NCI-H526 (cell line): ENCODE data around the gene CHD2.

ENCODE experiments used
- DNase-seq, 2 experiments: peaks; one replicate each; lab custom pipeline; 2025; lab: John Stamatoyannopoulos, UW

CHD2 gene

GRCh38 chr15:92962914-92963313, 62.8 kb downstream of the CHD2 start:
- no peak for DNase-seq

GRCh38 chr15:92963794-92964193, 63.7 kb downstream of the CHD2 start:
- no peak for DNase-seq

DNA sequence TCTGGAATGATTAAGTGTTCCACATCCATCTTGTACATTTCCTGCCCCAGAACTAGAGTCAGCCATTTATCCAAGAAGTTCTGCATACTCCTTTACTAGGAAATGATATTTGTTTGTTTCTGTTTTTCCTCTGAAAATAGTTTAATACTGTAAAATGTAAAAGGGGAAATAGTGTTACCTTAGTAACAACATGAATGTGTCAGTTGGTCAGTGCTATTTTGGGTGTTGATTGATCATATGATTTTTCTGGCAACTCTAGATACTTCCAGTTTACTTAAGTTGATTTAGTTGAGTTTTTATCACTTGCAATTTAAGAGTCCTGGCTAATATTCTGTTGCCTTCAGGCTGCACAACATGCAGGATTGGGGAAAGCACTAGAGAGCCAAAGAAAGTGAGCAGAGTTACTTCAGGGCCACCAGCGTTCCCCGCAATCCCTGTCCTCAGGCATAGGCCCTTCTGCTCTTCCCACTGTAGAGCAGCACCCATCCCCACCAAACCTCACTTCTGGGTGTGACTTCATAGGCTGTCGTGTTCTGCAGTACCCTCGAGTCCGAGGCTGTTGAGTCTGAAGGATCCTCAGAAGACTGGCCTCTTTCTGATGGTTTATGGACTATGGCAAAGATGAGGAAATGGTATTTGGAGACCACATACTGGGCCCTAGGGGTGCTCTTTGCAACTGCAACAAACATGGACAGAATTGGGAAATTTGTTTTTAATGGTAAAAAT, 69.0 kb downstream of the CHD2 start:
- DNase-seq, result no peak

- DNase-seq, result no peak
These were observed 70.5 kb downstream of the CHD2 start for GRCh38 chr15:92970656-92971055.

GRCh38 chr15:92971081-92971480, 71.0 kb downstream of the CHD2 start:
- DNase-seq, result no peak

DNA sequence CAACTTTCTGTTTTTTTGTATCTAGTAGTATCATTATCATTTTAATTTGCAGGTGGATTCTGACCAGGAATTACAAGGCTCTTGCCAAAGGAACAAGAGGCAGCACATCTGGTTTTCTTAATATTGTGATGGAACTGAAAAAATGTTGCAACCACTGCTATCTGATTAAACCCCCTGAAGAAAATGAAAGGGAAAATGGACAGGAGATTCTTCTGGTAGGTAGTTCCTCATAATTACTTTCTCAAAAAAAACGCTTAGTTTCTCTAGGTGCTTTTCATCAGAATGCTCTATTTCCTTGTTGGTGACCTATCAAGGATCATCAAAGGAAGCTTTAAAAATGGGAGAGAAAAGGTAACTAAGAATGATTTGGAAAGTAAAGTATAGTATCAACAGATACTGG, 71.6 kb downstream of the CHD2 start:
- DNase-seq, result no peak

GRCh38 chr15:92974183-92974915, 74.2 kb downstream of the CHD2 start:
- no peak for DNase-seq

- DNase-seq, result no peak
These were observed 79.0 kb downstream of the CHD2 start for GRCh38 chr15:92979011-92979701.

DNA sequence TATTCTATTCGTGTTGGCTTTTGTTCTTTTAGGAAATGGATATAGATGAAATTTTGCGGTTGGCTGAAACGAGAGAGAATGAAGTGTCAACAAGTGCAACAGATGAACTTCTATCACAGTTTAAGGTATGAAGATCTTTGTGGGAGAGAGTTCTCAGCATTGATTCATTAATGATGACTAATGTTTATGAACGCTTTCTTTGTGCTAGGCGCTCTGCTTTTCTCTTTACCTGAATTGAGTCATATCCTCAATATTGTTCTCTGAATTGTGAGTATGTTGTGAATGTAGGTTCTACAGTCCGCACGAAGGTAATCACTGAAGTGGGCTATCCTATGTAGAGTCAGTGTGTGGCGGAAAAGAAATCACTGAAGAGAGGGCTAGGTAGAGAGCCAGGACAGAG, 81.2 kb downstream of the CHD2 start:
- DNase-seq, result no peak

GRCh38 chr15:92984161-92984560, 84.0 kb downstream of the CHD2 start:
- DNase-seq, result no peak

GRCh38 chr15:92989470-92989869, 89.3 kb downstream of the CHD2 start:
- no peak for DNase-seq

DNA sequence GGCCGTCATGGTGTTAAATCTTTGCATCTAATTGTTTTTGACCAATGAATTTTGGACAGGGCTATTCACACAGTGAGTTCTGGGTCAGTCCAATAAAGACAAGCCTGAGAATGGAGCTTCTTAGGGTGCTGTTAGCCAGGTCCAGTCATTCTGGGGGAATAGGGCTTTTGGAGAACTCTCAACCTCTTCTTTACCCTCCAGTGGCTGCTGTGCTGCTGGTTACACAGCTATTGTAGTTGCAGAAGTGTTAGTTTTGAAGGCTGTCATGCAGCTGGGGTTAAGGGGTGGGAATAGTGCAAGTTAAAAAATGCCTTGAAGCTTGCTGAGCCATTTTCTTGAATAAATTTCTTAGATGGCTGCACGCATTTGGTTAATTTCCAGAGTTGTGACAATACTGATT, 89.9 kb downstream of the CHD2 start:
- DNase-seq, result peak in 1 of 2 experiments; percentile 17

GRCh38 chr15:92992720-92993119, 92.6 kb downstream of the CHD2 start:
- no peak for DNase-seq

DNA sequence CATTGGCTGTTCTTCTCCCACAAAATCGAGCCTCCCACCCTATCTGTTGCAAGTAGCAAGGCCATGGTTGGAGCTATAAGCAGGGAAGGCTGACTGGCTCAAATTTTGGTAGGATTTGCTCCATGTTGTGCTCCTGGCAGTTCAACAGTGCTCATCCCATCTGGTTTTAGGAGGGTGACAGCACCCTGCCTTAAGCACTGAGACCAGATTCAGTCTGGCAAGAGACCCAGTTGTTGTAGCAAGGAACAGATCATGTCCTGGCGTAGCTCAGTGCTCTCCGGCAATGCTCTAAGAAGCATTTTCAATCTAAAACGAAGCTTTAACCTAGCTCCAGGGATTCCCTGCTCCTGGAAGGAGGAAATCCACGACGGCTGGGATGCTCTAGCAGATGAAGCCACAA, 97.7 kb downstream of the CHD2 start:
- no peak for DNase-seq

DNA sequence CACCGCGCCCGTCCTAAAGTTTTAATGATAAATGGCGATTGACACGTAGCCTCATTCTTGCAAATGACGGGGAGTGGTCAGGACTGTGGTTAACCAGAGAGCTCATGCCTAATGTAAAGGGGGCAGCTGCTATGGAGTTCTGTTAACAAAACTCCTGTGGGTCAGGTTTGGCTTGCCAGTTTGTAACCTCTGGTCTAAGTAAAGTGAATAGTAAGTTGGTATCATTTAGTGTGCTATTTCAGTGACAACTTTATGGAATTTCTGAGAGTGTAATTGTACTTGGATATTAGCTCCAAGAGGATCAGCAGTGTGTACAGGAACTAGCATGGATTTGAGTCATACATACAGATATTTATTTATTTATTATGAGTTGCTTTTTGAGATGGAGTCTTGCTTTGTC, 101.0 kb downstream of the CHD2 start:
- DNase-seq, result no peak

DNA sequence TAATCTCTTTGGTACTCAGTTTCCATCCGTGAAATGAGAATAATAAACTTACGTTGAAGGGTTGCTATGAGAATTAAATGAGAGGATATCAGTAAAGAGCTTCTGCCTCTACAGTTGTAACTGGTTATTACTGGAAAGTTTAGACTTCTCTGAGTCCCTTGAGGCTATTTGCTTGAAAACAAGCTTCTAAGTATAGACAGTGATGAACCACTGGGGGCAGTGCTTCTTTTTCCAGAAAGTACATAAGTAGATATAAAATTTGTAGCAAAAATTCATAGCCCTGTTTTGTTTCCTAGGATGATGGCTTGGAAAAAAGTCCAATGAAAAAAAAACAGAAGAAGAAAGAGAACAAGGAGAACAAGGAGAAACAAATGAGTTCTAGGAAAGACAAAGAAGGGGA, 101.8 kb downstream of the CHD2 start:
- DNase-seq, result no peak

DNA sequence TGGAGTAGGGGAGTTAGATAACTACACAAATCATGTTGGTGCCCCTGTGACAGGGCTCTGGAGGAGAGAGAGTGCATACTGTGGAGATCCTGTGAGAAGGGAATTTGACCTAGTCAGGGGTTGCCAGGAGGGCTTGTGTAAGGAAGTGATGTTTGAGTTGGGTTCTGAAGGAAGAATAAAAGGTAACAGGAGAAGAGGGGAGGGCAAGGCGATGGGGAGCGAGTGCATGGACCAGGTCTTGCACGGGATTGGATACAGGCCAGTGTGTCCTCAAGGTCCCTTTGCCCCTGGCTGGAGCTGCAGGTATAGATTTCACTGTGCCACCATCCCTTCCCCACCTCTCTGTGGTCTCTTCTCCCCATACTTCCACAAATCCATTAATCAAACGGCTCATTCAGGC, 105.0 kb downstream of the CHD2 start:
- no peak for DNase-seq

DNA sequence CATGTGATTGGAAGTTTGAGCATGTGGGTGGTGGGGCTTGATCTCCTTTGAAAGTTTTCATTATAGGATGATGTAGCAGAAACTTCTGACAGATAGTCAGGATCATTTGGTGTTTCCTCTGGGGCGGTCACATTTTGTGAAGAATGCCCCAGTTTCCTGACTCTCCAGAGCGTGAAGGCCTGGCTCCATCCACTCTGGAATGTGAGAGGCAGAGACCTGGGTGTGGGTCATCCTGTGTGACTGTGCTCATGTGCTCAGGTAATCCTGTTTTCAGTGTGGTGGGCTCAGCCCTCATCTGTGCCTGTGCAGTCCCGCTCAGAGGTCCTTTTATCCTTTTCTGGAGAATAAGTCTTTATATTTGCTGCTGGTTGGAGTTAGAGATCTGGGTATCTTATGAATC, 107.9 kb downstream of the CHD2 start:
- no peak for DNase-seq

- DNase-seq, result no peak
These were observed 112.7 kb downstream of the CHD2 start for GRCh38 chr15:93012786-93013185.

DNA sequence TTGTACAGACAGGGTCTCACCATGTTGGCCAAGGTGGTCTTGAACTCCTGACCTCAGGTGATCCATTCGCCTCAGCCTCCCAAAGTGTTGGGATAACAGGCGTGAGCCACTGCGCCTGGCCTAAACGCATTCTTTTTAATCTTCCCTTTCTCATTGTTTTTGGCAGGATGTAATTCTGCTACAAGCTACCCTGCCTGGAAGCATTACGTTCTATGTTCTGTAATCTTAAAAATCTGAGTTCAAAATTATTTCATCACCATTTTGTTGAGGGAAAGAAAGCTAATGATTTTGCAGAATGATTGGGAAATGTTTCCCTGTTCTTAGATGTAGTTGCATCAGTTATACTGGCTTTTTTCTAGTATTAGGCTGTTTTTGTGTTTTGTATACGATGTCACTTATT, 117.4 kb downstream of the CHD2 start:
- DNase-seq, result no peak

DNA sequence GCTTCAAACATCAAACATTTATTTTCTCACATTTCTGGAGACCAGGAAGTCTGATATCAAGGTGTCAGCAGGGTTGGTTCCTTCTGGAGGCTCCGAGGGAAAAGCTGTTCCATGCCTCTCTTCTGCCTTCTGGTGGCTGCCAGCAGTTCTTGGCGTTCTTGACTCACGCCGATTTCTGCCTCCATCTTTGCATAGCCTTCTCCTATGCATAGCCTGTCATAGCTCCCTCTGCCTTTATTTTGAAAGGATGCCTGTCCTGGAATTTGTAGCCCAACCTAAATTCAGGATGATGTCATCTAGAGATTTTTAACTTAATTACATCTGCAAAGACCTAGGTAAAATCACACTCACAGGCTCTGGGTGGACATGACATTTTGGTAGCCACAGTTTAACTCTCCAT, 118.5 kb downstream of the CHD2 start:
- peak in 1 of 2 experiments; percentile 18 for DNase-seq

- no peak for DNase-seq
These were observed 119.0 kb downstream of the CHD2 start for GRCh38 chr15:93019090-93019489.

GRCh38 chr15:93019971-93020370, 119.8 kb downstream of the CHD2 start:
- DNase-seq, result no peak
